ENCODE data around the gene FBXW5.

FBXW5 gene

DNA sequence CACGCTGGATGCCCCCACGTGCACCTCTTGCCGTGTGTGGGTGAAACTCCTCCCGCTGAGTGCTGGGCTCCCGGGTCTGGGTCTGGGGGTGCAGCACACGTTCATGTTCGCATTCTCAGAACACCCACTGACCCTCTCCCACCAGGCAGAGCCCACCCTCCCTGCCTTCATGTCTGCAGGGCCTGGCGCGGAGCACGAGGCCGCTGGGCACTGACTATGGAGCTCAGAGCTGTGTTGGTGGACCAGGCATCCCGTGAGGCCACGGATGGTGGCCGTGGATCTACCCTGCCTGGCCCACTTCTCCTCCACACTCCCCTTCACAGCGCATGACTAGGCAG lies 16.4 kb upstream of the FBXW5 start:
- no peak for DNase-seq (ENCODE audit: low read depth)

- DNase-seq (ENCODE audit: low read depth), result no peak
Observed at GRCh38 chr9:136960212-136960937, 15.8 kb upstream of the FBXW5 start.

DNA sequence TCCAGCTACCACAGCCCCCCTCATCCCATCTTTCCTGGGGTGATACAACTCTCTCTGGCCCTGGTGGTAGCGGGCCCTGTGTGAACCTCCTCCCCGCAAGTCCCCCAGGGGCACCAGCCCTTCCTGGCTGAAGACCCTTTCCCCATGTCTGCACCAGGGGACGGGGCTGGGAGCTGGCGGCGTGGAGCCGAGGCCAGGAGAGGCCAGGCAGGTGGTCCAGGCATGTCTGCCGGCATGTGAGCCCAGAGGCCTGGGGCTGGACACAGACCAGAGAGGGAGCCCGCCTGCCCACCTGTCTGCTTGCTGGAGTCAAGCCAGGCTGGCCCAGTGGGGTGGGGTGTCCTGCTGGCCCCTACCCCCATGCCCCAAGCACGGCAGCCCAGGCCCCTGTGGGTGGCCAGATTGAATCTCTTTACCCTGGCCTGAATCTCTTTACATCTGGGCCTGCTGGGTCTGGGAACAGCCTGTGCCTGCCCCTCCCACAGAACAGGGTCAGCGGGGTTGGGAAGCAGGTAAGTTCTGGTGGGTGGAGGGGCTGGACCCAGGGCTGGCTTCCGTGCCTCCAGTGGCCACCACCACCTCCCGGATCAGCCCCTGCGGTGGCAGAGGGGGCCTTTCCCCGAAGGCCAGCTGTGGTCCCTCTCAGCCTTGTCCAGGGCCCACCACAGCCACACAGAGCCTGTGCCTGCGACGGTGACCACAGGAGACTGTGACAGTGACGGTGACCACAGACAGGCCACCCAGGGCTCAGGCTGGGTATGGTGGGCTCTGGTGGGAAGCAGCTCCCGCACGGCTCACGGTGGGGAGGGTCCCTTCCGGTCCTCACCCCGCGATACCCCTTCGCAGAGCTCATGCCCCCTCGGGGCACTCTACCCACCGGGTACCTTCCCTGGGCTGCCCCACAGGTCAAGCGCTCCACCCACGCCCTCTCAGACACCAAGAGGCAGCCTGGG lies 14.6 kb upstream of the FBXW5 start:
- no peak for DNase-seq (ENCODE audit: low read depth)

- no peak for DNase-seq (ENCODE audit: low read depth)
Observed at GRCh38 chr9:136958473-136958872, 13.9 kb upstream of the FBXW5 start.

DNA sequence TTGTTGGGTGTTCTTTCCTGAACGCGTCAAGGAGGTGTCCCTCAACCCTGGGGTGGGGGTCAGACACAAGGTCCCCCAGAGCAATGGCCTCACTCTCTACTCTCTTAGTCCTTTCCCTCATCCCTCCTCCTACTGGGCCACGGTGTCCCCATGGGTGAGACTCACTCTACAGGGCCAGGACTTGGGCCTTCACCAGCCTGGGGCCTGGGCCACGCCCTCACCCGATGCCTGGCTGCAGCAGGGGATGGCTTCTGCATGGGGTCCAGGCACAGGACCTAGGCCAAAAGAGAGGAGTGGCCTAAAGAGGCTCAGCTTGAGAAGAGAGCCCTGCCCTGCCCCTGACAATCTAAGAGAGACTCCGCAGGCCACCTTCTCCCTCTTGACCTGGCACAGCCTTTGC lies 13.4 kb upstream of the FBXW5 start:
- no peak for DNase-seq (ENCODE audit: low read depth)

GRCh38 chr9:136957461-136957860 lies 12.9 kb upstream of the FBXW5 start:
- DNase-seq (ENCODE audit: low read depth), result no peak

DNA sequence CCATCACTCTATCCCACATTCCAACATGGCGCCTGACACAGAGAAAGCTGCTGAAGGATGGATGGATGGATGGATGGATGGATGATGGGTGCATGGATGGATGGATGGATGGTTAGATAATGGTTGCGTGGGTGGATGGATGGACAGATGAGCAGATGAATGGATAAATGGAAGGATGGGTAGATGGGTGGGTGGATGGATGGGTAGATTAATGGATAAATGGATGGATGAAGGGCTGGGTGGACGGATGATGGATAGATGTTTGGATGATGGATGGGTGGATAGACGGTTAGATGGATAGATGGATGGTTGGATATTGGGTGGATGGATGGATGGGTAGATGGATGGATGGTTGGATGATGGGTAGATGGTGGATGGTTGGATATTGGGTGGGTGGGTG lies 12.1 kb upstream of the FBXW5 start:
- DNase-seq (ENCODE audit: low read depth), result no peak

GRCh38 chr9:136955943-136956335 lies 11.4 kb upstream of the FBXW5 start:
- DNase-seq (ENCODE audit: low read depth), result no peak

DNA sequence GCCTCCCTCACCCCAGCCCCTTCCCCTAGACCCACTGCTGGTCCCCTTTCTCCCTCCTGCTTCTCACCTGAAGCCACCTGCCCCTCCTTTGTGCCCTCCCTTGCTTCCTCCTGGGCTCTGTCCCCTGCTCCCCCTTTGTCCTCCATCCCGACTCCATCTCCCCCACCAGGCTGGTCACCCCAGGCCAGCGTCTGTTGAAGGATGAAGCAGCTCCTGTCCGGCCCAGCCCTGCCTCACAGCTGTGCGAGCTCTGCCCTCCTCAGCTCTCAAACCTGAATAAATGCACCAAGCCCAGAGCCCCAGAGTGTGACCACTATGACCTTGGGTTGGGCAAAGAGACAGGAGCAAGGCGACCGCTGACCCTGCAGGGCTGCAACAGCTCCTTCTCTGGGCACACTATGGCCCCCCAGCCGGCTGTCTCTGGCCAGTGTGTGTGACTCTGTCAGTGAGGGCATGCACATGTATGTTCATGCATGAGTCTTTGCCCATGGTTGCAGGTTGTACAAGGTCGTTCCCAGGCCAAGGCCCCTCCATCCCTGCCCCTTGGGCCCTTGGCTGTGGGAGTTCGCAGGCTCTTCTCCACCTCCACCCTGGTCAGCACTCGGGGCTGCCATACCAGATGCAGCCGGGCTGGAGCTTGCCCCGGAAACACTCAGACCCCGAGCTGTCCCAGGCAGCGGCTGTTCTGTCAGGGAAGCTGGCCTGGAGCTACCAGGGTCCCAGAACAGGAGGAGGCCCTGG lies 10.8 kb upstream of the FBXW5 start:
- no peak for DNase-seq (ENCODE audit: low read depth)

DNA sequence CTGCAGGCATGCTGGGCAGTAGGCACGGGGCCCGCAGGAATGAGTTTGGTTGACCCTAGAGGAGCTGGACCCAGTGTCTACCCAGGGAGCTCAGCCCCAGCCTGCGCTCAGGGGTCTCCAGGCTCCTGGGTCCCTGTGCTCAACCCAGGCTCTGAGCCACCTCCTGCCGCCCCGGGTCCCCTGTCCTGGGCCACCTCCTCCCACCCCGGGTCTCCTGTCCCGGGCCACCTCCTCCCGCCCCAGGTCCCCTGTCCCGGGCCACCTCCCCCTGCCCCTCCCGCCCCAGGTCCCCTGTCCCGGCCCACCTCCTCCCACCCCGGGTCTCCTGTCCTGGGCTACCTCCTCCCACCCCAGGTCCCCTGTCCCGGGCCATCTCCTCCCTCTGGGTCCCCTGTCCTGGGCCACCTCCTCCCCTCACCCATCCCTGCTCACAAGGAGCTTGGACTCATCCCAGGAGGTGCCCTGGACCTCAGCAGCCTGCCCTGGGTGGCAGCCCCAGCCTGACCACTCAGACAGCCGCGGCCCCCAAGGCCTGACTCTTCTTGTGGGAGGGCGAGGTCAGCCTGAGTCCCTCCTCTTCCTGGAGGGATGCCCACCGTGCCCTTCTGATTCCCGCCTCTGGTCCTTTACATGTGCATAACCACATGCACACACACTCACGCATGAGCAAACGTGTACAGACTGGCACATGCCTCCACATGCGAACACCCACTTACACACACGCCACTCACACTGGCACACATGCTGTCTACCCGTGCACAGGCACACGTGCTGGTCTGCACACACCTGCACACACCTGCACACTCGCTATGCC lies 9.9 kb upstream of the FBXW5 start:
- no peak for DNase-seq (ENCODE audit: low read depth)

GRCh38 chr9:136953771-136954269 lies 9.3 kb upstream of the FBXW5 start:
- DNase-seq (ENCODE audit: low read depth), result no peak

- no peak for DNase-seq (ENCODE audit: low read depth)
Observed at GRCh38 chr9:136952876-136953770, 8.6 kb upstream of the FBXW5 start.

GRCh38 chr9:136952321-136952850 lies 7.8 kb upstream of the FBXW5 start:
- no peak for DNase-seq (ENCODE audit: low read depth)

DNA sequence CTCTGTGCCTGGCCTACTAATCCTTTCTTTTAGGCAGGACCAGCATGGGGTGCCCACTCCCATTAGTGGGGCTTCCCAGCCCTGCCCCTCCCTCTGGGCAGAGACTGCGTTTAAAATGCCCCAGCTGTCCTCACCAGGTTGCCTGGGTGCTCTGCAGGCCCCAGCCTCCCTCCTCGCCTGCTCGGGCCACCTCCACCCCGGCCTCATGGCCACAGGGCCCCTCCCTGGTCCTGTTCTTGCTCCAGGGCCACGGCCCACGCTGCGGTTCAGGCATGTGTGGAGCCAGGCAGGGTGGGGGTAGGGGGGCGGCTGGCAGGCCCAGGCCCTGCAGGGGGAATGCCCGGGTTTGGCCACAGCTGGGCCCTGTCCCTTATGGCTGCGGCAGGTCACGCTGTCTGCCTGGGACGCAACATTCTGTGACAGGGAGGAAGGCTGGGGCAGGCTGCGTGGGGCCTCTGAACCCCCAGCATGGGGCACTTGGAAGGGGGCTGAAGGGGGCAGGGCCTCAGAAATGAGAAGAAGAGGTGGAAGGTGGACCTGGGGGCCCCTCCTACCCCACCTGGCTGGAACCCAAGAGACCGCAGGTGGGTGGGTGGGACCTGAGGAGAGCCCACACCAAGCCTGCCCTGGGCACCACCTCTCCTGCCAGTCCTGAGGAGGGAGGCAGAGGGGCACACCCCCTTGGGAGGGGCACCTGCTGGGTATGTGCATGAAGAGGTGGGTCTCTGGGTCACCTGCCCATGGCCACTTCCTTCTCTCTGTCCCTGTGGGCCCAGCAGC lies 7.2 kb upstream of the FBXW5 start, which contains the start of gene LCN12:
TSS of gene LCN12 (plus strand) at position 733 of the 780 bp plus-strand sequence. CDS start 55 bp downstream, outside the sequence.
- DNase-seq (ENCODE audit: low read depth), result no peak

GRCh38 chr9:136950656-136951276 lies 6.2 kb upstream of the FBXW5 start:
- DNase-seq (ENCODE audit: low read depth), result no peak

DNA sequence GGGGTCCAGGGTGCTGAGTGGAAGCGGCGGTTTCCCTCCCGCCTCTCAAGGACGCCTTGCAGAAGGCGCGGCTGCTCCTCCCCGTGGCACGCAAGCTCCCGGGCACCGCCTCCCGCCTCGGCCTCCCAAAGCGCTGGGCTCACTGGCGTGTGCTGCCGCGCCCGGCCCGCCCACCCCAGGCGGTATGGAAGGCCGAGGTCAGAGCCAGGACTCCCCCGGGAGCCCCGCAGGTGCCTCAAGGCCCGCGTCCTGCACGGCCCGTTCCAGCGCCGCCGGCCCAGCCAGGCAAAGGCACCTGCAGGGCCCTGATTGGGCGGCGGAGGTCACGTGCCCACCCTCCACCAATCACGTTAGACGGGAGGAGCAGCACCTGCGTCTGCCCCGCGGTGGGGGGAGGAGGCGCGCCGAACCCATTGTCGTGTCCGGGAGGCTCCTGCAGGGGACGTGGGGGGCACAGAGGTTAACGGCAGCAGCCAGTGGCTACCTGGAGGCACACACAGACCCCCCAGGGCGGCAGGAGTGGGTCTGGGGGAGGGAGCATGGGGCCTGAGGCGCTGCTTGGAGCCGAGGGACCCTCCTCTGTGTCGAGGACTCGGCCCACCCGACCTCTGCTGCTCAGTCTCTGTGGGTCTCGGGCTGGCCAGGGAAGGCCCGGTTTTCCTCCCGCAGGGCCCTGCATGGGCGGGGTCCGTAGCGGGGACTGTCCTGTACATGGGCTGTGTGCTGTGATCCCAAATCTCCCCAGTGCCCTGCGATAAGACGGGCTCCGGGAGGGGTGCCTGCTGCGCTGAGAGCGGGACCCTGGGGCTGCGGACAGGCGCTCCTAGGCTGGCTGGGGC lies 5.5 kb upstream of the FBXW5 start:
- peak; percentile 72 for DNase-seq (ENCODE audit: low read depth)

DNA sequence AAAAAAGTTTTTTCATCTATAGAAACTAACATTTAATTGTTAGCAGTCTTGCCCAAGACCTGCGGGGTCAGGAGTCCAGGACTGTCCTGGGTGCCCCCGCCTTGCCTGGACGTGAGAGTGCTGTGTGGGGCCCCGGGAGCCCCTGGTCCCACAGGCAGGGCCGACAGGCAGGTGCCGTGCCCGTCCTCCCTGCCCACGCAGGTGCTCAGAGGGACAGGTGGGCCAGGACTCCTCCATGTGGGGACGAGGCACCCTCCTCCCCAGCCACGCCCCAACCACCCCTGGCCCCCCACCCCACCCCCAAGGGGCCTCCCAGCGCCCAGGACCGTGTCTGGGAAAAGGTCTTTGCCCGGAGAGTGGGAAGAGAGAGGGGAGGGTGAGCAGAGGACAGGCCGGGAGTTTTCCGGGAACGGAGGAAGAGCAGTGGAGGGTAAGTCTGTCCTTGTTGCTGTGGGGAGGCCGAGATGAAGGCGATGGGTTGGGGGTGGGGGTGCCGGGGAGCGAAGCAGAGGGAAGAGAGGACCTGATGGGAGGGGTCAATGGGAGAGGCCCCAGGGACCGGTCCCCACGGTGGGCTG lies 4.8 kb upstream of the FBXW5 start:
- no peak for DNase-seq (ENCODE audit: low read depth)
